ENCODE measurements around the gene SKI.

DNA sequence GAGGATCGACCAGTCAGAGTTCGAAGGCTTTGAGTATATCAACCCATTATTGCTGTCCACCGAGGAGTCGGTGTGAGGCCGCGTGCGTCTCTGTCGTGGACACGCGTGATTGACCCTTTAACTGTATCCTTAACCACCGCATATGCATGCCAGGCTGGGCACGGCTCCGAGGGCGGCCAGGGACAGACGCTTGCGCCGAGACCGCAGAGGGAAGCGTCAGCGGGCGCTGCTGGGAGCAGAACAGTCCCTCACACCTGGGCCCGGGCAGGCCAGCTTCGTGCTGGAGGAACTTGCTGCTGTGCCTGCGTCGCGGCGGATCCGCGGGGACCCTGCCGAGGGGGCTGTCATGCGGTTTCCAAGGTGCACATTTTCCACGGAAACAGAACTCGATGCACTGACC lies 43.2 kb upstream of the SKI start:
- TF ChIP-seq, protein P1, sequence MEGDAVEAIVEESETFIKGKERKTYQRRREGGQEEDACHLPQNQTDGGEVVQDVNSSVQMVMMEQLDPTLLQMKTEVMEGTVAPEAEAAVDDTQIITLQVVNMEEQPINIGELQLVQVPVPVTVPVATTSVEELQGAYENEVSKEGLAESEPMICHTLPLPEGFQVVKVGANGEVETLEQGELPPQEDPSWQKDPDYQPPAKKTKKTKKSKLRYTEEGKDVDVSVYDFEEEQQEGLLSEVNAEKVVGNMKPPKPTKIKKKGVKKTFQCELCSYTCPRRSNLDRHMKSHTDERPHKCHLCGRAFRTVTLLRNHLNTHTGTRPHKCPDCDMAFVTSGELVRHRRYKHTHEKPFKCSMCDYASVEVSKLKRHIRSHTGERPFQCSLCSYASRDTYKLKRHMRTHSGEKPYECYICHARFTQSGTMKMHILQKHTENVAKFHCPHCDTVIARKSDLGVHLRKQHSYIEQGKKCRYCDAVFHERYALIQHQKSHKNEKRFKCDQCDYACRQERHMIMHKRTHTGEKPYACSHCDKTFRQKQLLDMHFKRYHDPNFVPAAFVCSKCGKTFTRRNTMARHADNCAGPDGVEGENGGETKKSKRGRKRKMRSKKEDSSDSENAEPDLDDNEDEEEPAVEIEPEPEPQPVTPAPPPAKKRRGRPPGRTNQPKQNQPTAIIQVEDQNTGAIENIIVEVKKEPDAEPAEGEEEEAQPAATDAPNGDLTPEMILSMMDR (IDR thresholded peaks at IDR 0.05), result no peak
- TF ChIP-seq POLR2A (IDR thresholded peaks at IDR 0.05) (no peak), POLR2AphosphoS5 (IDR thresholded peaks at IDR 0.05) (no peak)

Measured in transverse colon (tissue), 4 donors.